Measurements from ENCODE around the gene RUNX2. TPM values are rescaled to one million over a fixed set of nuclear protein-coding genes. Genes with fewer than 3 reads are reported as not detected.

Gene RUNX2
- total and polyA plus RNA-seq, 2 donors (not counting 1 experiment from before 2014, with no cell fraction given), result 1.3 to 2.4 TPM

DNA sequence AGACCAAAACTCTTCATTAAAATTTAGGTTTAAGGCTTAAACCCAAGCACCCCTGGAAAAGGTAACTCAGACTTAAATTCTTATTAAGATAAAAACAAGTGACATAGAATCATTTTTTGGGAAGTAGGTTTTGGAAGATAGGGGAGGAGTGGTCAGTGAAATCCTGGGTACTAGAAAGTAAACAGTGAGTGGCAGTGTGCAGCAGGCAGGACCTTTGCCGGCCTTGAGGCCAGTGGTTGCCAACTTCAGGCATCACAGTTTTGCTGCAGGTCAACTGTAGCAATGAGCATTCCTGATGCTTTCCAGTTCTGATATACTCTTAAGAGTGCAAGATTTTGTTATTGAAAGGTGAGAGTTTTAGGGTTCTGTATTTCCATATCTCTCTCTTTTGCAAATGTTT lies 118.9 kb downstream of the RUNX2 start:
- Histone ChIP-seq H4K20me1 (ENCODE audit: control insufficient read depth, insufficient read depth, low read length, poor library complexity, severe bottlenecking) (no peaks in the 10 kb centered on the region), H3K4me1 (ENCODE audit: control insufficient read depth in 2 of 2, insufficient read depth in 2 of 2, low read length in 2 of 2) (no peaks in the 10 kb centered on the region), H3K27me3 (replicated peaks in 1 of 4; ENCODE audit: control extremely low read depth in 1 of 4, control insufficient read depth in 3 of 4, insufficient read depth in 4 of 4, low read length in 3 of 4) (no peaks in the 10 kb centered on the region), H3K9me3 (ENCODE audit: control extremely low read depth in 1 of 3, control insufficient read depth in 2 of 3, insufficient read depth in 1 of 3, low read length in 2 of 3) (no peaks in the 10 kb centered on the region), H3K36me3 (replicated peaks in 1 of 2; ENCODE audit: control extremely low read depth in 1 of 2, control insufficient read depth in 1 of 2, extremely low read depth in 1 of 2, insufficient read depth in 2 of 2, low read length in 1 of 2) (no peaks in the 10 kb centered on the region), H3K4me3 (ENCODE audit: control extremely low read depth in 1 of 5, extremely low read depth in 1 of 5, insufficient read depth in 1 of 5, low read depth in 2 of 5, low read length in 4 of 5) (no peak overlapping the region), H3K4me2 (replicated peaks; ENCODE audit: low read depth, low read length, poor library complexity, severe bottlenecking) (no peak overlapping the region), H2AFZ (ENCODE audit: insufficient read depth, low read depth, low read length, poor library complexity, severe bottlenecking) (no peak overlapping the region), H3K9ac (ENCODE audit: low read length) (no peak overlapping the region), H3K27ac (ENCODE audit: low read length in 2 of 2) (no peak overlapping the region), H3K79me2 (ENCODE audit: control insufficient read depth, insufficient read depth, low read length) (no peaks in the 10 kb centered on the region)
- ChIA-PET CTCF (no interaction called here), POLR2A (no interaction called here)
- no peak for ATAC-seq (ENCODE audit: low read depth)
- intact Hi-C loops (cut with micrococcal nuclease), result no loop called here
- H3K9me3 Mint-ChIP-seq (ENCODE audit: insufficient read depth), result no peaks in the 10 kb centered on the region
- H3K27me3 Mint-ChIP-seq, result peaks cover 7% of the 10 kb centered on the region
- 100% methylated on average over 1 of the region's 1 CpG for WGBS (ENCODE audit: insufficient coverage)
- no peak for DNase-seq
- H3K27ac Mint-ChIP-seq, result no peak overlapping the region
- no peak overlapping the region for H3K4me3 Mint-ChIP-seq
- TF ChIP-seq, protein P1, sequence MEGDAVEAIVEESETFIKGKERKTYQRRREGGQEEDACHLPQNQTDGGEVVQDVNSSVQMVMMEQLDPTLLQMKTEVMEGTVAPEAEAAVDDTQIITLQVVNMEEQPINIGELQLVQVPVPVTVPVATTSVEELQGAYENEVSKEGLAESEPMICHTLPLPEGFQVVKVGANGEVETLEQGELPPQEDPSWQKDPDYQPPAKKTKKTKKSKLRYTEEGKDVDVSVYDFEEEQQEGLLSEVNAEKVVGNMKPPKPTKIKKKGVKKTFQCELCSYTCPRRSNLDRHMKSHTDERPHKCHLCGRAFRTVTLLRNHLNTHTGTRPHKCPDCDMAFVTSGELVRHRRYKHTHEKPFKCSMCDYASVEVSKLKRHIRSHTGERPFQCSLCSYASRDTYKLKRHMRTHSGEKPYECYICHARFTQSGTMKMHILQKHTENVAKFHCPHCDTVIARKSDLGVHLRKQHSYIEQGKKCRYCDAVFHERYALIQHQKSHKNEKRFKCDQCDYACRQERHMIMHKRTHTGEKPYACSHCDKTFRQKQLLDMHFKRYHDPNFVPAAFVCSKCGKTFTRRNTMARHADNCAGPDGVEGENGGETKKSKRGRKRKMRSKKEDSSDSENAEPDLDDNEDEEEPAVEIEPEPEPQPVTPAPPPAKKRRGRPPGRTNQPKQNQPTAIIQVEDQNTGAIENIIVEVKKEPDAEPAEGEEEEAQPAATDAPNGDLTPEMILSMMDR (IDR thresholded peaks at IDR 0.05), result no peak
- TF ChIP-seq EZH2 (IDR thresholded peaks at IDR 0.05; ENCODE audit: borderline replicate concordance, insufficient read depth, low read depth, low read length, poor library complexity, severe bottlenecking), result no peak
- H3K4me1 Mint-ChIP-seq, result peaks cover 1% of the 10 kb centered on the region

DNA sequence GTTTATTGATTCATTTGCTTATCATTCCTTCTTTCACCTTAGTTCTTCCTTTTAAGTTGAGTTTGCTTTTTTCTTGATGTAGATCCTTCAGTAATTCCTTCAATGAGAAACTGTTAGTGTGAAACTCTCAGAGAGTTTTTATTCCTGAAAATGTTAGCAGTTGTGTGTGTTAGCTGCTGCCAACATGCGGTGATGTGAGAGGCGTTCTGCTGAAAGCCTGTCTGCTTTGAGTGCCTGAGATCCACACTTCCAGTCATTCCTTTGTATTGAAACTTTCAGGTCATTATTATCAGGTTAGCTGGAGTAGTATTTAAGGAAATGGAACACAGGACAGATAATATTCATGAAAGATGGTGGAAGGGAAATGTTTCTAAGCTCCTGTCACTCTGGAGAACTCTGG lies 119.6 kb downstream of the RUNX2 start:
- Mint-ChIP-seq H3K27ac (no peak overlapping the region), H3K4me1 (peaks cover 1% of the 10 kb centered on the region), H3K27me3 (peaks cover 7% of the 10 kb centered on the region), H3K4me3 (no peak overlapping the region), H3K9me3 (ENCODE audit: insufficient read depth) (no peaks in the 10 kb centered on the region)
- CTCF ChIA-PET, result no interaction called here
- Histone ChIP-seq H3K27ac (ENCODE audit: low read length in 2 of 2) (no peak overlapping the region), H3K9me3 (ENCODE audit: control extremely low read depth in 1 of 3, control insufficient read depth in 2 of 3, insufficient read depth in 1 of 3, low read length in 2 of 3) (no peaks in the 10 kb centered on the region), H3K4me2 (replicated peaks; ENCODE audit: low read depth, low read length, poor library complexity, severe bottlenecking) (no peak overlapping the region), H3K9ac (ENCODE audit: low read length) (no peak overlapping the region), H3K4me1 (ENCODE audit: control insufficient read depth in 2 of 2, insufficient read depth in 2 of 2, low read length in 2 of 2) (no peaks in the 10 kb centered on the region), H4K20me1 (ENCODE audit: control insufficient read depth, insufficient read depth, low read length, poor library complexity, severe bottlenecking) (no peaks in the 10 kb centered on the region), H3K36me3 (replicated peaks in 1 of 2; ENCODE audit: control extremely low read depth in 1 of 2, control insufficient read depth in 1 of 2, extremely low read depth in 1 of 2, insufficient read depth in 2 of 2, low read length in 1 of 2) (no peaks in the 10 kb centered on the region), H2AFZ (ENCODE audit: insufficient read depth, low read depth, low read length, poor library complexity, severe bottlenecking) (no peak overlapping the region), H3K79me2 (ENCODE audit: control insufficient read depth, insufficient read depth, low read length) (no peaks in the 10 kb centered on the region), H3K4me3 (ENCODE audit: control extremely low read depth in 1 of 5, extremely low read depth in 1 of 5, insufficient read depth in 1 of 5, low read depth in 2 of 5, low read length in 4 of 5) (no peak overlapping the region), H3K27me3 (replicated peaks in 1 of 4; ENCODE audit: control extremely low read depth in 1 of 4, control insufficient read depth in 3 of 4, insufficient read depth in 4 of 4, low read length in 3 of 4) (no peaks in the 10 kb centered on the region)
- ATAC-seq (ENCODE audit: low read depth), result no peak
- DNase-seq, result no peak
- TF ChIP-seq, protein P1 (IDR thresholded peaks at IDR 0.05), result no peak
- no peak for TF ChIP-seq EZH2 (IDR thresholded peaks at IDR 0.05; ENCODE audit: borderline replicate concordance, insufficient read depth, low read depth, low read length, poor library complexity, severe bottlenecking)
- intact Hi-C loops (cut with micrococcal nuclease), result no loop called here
- WGBS (ENCODE audit: insufficient coverage), result no CpG with 5 or more reads among the region's 2 CpGs
- POLR2A ChIA-PET, result no interaction called here
